Uterus (tissue), 2 donors: ENCODE measurements around the gene LAMP5.

Experiments used
- CTCF ChIP-seq, 4 experiments: fragments of 200-600 bp in 2 of 4; fragments of 450-650 bp in 2 of 4; sonication (generic) in 2 of 4; IDR thresholded peaks; one replicate each; pipeline ENCODE4 v1.5.1; 2016 to 2019; ENCODE audit warnings: antibody characterized with exemption in 4 of 4, mild to moderate bottlenecking in 2 of 4, moderate library complexity in 1 of 4
- POLR2A ChIP-seq, 2 donors: fragments of 450-650 bp; IDR thresholded peaks; one replicate each; pipeline ENCODE4 v1.6.1; 2016; ENCODE audit warnings: antibody characterized with exemption in 2 of 2, mild to moderate bottlenecking in 1 of 2, moderate library complexity in 1 of 2

DNA sequence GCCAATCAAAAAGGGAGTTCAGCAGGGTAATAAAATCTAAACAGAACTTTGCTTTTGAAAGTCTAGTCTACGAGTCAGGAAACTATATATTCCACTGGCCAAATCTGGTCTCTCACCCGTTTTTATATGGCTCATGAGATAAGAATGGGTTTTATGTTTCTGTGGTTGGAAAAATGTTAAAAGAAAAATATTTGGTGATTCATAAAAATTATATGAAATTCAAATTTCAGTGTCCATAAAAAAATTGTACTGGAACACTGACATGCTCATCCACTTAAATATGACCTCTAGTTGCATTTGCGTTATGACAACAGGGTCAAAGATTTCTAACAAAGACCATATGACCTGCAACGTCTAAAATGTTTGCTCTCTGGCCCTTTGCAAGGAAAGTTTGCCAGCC, 22.3 kb upstream of the LAMP5 start:
- TF ChIP-seq CTCF (IDR thresholded peaks at IDR 0.05) (no peak), POLR2A (IDR thresholded peaks at IDR 0.05) (no peak)
